Hematopoietic multipotent progenitor cell (in vitro differentiated cells): ENCODE data around the gene PAOX. TPM values are rescaled to one million over a fixed set of nuclear protein-coding genes. Genes with fewer than 3 reads are reported as not detected.
A peak's percentile ranks its signal among the peaks of the same experiment; 100 is the strongest.
"Not testable (repeated sequence)": the region's sequence is repeated elsewhere in the genome, so short reads cannot be mapped to it uniquely, and the experiment has no call there.

ENCODE experiments used
- DNase-seq, 3 donors: peaks; one replicate each; pipeline ENCODE4 v3.0.0-alpha.2; 2011 to 2015; ENCODE audit warnings: low read depth in 2 of 3, low spot score in 2 of 3
- small RNA-seq: library from RNA; depleted of rRNA; stranded (forward); fragments of <200 nt; gene quantifications from one replicate; pipeline ENCODE3, GENCODE V24; 2012
- total RNA-seq: library from RNA; depleted of rRNA; stranded (reverse); fragments of >200 nt; gene quantifications from one replicate; pipeline ENCODE4 v1.2.3, GENCODE V29; 2012

PAOX gene
- total RNA-seq, 1 donor, result 16.7 TPM

DNA sequence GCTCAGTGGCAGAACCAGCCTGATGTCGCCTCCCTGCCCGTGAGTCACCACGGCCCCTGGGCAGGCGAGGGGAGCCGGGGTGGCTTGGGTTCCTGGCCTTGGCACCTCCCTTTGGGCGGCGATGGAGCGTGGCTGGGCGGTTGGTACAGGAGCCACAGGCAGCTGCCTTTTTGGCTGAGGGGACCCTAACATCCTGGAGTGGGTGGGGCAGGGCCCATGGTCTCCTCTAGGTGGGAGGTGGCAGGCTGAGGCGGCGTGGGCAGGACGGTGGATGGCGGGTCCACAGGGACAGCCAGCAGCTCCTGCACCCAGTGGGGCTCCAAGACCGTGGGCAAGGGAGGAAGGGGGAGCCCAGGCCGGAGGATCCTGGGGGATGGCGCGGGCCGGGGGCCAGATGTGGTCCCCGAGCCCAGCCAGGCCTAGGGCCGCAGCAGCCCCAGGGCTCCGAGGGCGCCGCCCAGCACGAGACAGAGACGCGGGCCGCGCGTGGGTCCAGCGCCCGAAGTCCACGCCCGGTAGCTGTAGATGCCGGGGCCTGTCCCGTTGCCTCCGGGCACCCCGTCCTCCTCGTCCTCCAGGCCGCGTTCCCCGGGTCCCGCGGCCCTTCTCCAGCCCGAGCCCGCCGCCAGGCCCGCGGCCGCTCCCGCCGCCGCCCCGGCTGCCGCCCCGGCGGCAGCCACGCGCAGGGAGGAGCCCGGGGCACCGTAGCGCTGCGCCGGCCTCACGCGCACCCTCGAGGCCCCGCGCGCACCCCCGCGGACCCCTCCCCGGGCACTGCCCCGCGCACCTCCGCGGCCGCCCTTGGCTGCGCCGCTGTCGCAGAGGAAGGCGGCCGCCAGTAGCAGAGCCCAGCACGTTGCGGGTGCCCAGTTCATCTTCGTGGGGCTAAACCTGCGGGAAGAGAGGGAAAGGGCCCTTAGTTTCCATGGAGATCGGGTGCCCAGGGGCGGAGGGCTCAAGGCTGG, 44.0 kb downstream of the PAOX start:
- no peak for DNase-seq

- not testable (repeated sequence) for DNase-seq
Measured at GRCh38 chr10:133424102-133424501, 45.0 kb downstream of the PAOX start.

- DNase-seq, result not testable (repeated sequence)
Measured at GRCh38 chr10:133424601-133425000, 45.5 kb downstream of the PAOX start, which contains the start of gene SPRN. TSS of gene SPRN (minus strand) at chr10:133424625. CDS start at chr10:133423681, 944 bp downstream.

- DNase-seq, result not testable (repeated sequence)
Measured at GRCh38 chr10:133429571-133429970, 50.5 kb downstream of the PAOX start.

DNA sequence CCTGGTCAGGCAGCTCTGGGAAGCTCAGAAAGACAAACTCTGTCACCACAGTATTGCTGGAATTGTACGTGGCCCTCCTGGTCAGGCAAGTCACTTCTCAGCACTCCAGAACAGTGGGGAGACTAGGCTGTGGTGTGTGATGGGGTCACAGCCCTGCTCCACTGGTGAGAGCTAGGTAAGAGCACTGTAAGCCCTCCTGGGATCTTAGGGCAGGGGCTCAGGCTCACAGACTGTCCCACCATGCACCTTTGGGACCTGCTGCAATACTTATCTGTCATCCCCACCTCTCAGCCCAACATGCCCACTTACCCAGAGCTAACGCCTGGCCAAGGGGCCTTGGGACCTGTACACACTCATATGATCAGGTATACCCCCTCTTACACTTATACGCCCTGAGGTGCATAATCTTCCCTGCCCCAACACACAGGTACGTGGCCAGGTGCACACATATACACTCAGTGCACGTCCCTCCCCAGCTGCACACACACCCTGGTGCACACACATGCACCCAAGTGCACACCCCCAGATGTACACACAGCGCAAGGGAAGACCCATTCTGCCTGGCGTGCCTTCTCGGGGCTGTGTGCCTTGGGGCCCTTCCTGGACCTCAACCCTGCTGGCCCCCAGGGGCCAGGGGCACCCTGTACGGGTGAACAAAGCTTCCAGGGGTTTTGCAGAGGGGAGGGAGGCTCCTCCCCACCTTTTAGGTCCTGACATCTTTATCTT, 53.0 kb downstream of the PAOX start:
- DNase-seq, result not testable (repeated sequence)

DNA sequence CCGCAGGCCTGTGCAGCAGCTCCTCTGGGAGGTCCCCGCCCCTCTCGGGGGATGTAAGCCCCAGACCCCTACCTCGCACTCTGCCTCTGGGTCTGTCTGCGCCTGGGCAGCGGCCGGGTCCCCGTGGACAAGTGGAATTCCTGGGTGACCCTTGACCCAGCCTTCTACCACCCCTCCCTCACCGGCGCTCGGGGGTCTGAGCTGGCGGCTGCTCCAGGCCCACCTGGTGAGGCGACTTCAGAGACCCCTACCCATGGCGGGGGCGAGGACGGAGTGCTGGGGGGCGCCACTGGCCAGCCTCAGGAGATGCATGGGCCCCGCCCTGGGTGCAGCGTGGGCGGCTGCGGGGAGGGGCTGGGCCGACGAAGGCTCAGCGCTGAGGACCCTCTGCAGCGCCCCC, 53.7 kb downstream of the PAOX start:
- DNase-seq, result not testable (repeated sequence)

DNA sequence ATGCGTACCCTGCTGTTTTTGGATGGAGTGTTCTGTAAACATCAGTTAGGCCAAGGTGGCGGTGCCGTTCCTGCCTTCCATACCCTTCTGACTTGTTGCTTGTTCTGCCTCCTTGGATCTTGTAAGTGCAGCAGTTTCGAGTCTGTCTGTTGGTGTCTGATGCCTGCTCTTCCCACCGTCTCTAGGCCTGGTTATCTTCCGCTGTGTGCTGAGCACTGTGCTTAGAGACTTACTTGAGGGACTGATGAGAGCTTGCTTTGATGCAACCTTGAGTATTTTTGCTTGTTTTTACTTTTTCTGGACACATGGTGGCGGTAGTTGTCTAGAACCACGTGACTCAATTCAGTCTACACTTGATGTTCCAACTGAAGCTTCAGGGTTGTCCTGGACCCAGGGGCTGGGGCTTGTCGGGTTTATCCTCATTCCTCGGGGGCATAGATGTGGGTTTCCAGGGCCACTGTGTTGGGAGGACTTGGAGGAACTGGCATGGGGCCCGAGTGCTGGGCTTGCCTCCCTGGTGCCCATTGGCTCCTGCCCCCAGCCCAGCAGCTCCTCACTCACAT, 59.7 kb downstream of the PAOX start:
- DNase-seq, result peak in 2 of 3 donors; percentile 24 to 59

DNA sequence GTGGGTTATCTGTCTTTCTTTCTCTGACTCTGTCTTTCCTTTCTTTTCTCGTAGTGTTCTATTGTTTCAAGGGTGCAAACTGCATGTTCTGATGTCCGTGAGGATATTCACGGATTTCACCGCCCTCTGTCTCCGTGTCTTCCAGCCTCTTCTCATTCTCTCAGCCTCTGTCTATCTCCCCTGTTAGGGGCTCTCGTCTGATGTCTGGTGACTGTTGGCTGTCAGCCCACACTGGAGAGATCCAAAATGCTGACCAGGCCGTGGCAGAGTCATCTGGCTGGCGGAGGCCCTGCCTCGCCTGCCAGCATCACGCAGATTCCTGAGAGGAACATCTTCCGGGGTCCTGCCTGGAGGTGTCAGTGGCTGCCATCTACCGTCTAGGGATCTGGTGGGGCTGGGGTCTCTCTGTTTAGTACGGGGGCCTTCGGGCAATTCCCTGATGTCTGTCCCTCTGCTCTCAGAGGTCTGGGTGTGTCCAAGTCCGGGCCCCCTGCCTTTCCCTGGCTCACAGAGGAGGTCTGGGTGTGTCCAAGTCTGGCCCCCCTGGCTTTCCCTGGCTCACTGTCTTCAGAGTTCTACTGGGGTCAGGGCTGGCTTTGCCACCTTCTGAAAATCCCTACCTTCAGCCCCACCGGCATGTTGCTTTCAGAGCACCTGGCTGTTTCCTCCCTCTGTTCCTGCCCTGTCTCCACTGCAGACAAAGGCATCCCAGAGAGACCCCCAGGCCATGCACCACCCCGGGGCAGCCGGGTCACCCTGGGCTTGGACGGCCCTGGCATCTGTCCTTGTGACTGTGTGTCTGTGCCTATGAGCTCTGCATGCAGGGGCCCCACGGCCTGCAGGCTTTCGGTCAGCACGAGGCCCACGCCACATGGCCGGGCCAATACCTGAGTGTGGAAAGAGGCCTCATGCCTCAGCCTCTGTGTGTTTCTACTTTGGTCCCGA, 60.7 kb downstream of the PAOX start:
- no peak for DNase-seq

- DNase-seq, result no peak
Measured at GRCh38 chr10:133440633-133441285, 61.7 kb downstream of the PAOX start.

Small RNA genes within 50 kb of the gene (small RNA-seq; reads per million reads assigned to genes)
- not detected for gene AL360181.4
- not detected for gene BANF1P2
- gene MIR3944, result not detected

Other genes with a start within 250 kb of the PAOX start
- gene KNDC1, start 219.0 kb upstream of the PAOX start, total RNA-seq, result under 0.01 TPM
- gene UTF1, start 149.0 kb upstream of the PAOX start, total RNA-seq, result under 0.01 TPM
- 0.27 TPM for gene VENTX, start 141.4 kb upstream of the PAOX start, total RNA-seq
- gene ADAM8, start 102.4 kb upstream of the PAOX start, total RNA-seq, result 146 TPM
- 73.2 TPM for gene TUBGCP2, start 70.4 kb upstream of the PAOX start, total RNA-seq
- 19.4 TPM for gene ZNF511, start 70.3 kb upstream of the PAOX start, total RNA-seq
- not detected for gene CALY, start 42.4 kb upstream of the PAOX start, total RNA-seq
- not detected for gene PRAP1, start 31.9 kb upstream of the PAOX start, total RNA-seq
- 18.6 TPM for gene FUOM, start 21.2 kb upstream of the PAOX start, total RNA-seq
- gene ECHS1, start 5.9 kb upstream of the PAOX start, total RNA-seq, result 30.7 TPM
- gene MTG1, start 14.9 kb downstream of the PAOX start, total RNA-seq, result 35.8 TPM
- under 0.01 TPM for gene SPRN, start 45.4 kb downstream of the PAOX start, total RNA-seq
- gene SCART1, start 74.7 kb downstream of the PAOX start, total RNA-seq, result 3.2 TPM
- gene CYP2E1, start 148.1 kb downstream of the PAOX start, total RNA-seq, result 0.81 TPM
- gene SYCE1, start 186.3 kb downstream of the PAOX start, total RNA-seq, result not detected
- gene FRG2B, start 247.5 kb downstream of the PAOX start, total RNA-seq, result not detected